NCI-H2196 (cell line): Measurements from ENCODE around the gene DENR.
"Not testable (repeated sequence)": the region's sequence is repeated elsewhere in the genome, so short reads cannot be mapped to it uniquely, and the experiment has no call there.

ENCODE experiments used
- DNase-seq: peaks from one replicate; lab custom pipeline; 2025; ENCODE audit not compliant: unreplicated experiment; lab: John Stamatoyannopoulos, UW

The DENR gene

DNA sequence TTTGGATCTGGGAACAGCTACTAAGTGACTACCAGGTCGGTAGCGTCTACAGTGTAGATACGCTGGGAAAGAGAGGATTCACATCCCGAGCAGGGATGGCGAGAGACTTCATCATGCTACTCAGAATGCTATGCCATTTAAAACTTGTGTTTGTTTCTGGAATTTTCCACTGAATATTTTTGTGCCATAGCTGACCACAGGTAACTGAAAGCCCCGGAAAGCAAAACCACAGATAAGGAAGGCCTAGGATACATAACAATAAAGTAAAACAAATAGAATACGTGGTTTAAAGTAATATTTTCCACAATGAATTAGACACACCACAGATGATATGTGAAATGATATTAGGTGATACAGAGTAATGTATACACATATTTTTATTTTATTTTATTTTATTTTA, 14.1 kb upstream of the DENR start:
- DNase-seq = no peak

- no peak for DNase-seq
These were observed 12.3 kb upstream of the DENR start for GRCh38 chr12:122740351-122740750.

- DNase-seq = no peak
These were observed 8.6 kb upstream of the DENR start for GRCh38 chr12:122743895-122744525.

- DNase-seq = no peak
These were observed 5.1 kb upstream of the DENR start for GRCh38 chr12:122747224-122748135.

- DNase-seq = no peak
These were observed 2.9 kb upstream of the DENR start for GRCh38 chr12:122749569-122750332.

DNA sequence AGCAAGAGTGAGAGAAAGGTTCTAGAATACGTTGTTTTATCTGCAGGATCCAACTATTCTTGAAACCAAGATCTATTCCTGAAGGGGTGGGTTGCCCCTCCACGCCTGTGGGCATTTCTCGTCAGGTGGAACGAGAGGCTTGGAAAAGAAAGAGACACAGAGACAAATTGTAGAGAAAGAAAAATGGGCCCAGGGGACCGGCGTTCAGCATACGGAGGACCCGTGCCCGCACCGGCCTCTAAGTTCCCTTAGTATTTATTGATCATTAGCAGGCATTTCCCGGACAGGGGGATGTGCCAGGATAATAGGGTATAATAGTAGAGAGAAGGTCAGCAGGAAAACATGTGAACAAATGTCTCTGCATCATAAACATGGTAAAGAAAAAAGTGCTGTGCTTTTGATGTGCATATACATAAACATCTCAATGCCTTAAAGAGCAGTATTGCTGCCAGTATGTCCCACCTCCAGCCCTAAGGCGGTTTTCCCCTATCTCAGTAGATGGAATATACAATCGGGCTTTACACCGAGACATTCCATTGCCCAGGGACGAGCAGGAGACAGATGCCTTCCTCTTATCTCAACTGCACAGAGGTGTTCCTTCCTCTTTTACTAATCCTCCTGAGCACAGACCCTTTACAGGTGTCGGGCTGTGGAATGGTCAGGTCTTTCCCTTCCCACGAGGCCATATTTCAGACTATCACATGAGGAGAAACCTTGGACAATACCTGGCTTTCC, 1.7 kb upstream of the DENR start:
- DNase-seq = not testable (repeated sequence)

DNA sequence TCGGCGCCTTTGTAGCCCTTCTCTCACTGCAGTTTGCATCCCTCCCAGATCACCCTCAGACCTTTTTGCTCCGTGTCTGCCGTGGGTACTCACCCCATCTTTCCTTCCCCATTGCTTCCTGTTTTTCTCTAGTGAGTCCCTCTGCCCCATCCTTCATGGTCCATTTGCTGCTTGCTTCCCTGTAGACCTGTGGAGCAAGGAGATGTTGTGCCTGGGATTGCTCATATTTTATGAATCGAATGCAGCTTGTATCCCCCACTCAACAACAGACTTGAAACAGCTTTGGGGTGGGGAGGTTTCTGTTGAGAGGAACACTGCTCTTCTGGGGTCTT, 661 bp downstream of the DENR start:
- DNase-seq = no peak

DNA sequence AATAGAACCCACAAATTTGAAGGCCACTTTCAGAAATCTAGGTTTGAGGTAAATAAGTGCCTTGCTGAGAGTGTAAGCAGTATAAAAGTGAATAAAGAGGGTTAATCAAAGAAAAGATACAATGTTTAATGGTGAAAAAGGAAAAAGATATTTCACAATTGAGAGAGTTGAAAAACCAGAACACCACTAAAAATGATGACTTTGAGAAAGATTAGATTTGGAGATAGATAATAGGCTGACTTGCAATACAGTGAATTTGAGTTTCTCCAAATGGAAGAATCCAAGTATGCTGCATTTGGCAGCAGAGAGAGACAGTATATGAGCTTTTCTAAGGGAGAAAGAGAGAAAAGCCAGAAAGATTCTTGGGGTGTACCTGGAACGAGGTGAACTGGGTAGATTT, 2.2 kb downstream of the DENR start:
- no peak for DNase-seq

GRCh38 chr12:122757568-122757967, 4.9 kb downstream of the DENR start:
- no peak for DNase-seq

- DNase-seq = no peak
These were observed 32.9 kb downstream of the DENR start for GRCh38 chr12:122785503-122785902.

GRCh38 chr12:122788387-122788786, 35.8 kb downstream of the DENR start:
- no peak for DNase-seq

- DNase-seq = no peak
These were observed 37.0 kb downstream of the DENR start for GRCh38 chr12:122789637-122790036.

GRCh38 chr12:122790393-122791075, 37.9 kb downstream of the DENR start:
- no peak for DNase-seq

GRCh38 chr12:122793685-122794106, 41.1 kb downstream of the DENR start:
- DNase-seq = peak; percentile 66

DNA sequence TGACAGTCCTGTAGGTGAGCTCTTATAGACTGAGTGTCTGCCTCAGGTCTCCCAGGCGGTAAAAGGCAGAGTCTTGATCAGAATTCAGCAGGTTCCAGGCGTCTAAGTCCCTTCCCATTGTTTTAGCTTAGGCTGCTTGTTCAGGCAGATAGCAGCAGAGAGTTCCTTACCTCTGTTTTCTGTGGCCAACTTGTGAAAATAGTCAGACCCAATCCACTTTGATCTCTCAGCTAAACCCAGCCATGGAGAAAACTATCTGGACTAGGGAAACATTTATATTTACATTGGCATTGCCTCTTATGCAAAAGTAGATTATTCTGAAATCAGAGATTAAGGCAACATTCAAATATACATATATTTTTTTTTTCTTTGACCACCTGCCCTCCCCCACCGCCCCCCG, 43.2 kb downstream of the DENR start:
- no peak for DNase-seq

- no peak for DNase-seq
These were observed 47.1 kb downstream of the DENR start for GRCh38 chr12:122799641-122800243.

DNA sequence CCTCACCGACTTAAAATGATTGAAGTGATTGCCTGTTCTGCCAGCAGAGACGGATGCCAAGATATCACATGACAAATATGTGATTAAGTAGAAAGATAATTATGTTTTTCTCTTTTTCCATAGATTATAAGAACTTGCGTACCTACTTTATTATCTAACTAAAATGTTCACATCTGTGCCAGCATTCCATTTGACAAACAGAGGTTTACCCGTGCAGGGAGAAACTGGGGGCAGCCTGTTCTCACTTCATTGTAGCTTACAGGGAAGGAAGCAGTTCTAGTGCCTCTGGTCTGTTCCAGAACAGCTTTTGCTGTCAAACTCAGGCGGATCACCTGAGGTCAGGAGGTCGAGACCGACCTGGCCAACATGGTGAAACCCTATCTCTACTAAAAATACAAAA, 51.3 kb downstream of the DENR start:
- no peak for DNase-seq

DNA sequence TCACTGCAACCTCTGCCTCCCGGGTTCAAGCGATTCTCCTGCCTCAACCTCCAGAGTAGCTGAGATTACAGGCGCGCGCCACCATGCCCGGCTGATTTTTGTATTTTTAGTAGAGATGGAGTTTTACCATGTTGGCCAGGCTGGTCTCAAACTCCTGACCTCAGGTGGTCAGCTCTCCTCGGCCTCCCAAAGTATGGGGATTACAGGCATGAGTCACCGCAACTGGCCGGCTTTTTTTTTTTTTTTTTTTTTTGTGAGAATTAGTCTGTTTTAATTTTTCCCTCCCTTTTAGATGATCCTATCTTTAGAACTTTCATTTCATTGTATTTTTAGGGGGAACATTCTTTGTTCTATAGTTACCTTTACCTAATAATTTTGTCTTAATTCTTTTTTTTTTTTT, 52.3 kb downstream of the DENR start:
- DNase-seq = not testable (repeated sequence)

DNA sequence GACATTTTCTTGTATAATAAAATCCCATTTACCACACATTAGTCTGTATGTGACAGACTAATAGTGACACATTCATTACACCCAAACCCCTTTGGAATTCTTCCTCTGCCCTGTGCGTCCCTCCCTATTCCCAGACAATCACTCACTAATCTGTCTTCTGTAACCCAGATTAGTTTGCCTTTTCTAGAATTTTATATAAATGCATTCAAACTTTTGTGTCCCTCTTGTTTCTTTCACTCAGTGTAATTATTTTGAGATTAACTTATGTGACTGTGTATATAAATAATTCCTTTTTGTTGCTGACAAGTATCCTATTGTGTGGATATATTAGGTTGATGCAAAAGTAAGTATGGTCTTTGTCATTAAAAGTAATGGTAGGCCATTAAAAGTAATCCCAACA, 55.0 kb downstream of the DENR start:
- DNase-seq = no peak

DNA sequence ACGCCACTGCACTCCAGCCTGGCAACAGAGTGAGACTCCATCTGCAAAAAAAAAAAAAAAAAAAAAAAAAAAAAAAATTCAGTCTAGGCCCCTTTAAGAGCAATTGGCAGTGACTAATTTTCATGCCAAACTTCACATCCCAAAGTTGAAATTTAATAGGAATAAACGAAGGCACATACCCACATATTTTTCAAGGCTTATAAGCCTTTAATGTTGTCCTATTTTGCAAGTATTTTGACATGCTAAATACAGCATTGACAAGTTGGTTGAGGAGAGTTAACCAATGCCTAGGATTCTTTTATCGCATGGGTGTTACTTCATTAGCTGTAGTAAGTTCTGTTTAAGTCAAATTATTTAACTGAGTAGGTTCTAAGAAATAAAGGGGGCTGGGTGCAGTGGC, 59.2 kb downstream of the DENR start:
- no peak for DNase-seq
